ENCODE data around the gene ETFBKMT. TPM values are rescaled to one million over a fixed set of nuclear protein-coding genes. Genes with fewer than 3 reads are reported as not detected.
"Not testable (repeated sequence)": the region's sequence is repeated elsewhere in the genome, so short reads cannot be mapped to it uniquely, and the experiment has no call there.

ETFBKMT gene
- total RNA-seq, 1 experiment from 2014 or later = 2.0 TPM

GRCh38 chr12:31687101-31687527 lies 27.6 kb downstream of the ETFBKMT start:
- Mint-ChIP-seq H3K4me3 (no peak overlapping the region), H3K4me1 (peaks cover 2% of the 10 kb centered on the region; the same call in 1 of the 2 replicates), H3K27me3 (ENCODE audit: low read depth) (no peaks in the 10 kb centered on the region), H3K36me3 (peaks cover 54% of the 10 kb centered on the region), H3K27ac (no peak overlapping the region), H3K9me3 (peaks cover 35% of the 10 kb centered on the region)
- ChIA-PET POLR2A (no interaction called here), CTCF (no interaction called here)
- DNase-seq (ENCODE audit: low spot score) = no peak
- TF ChIP-seq E2F1 (CRISPR knock-in tag; IDR thresholded peaks at IDR 0.05) (no peak), MXD4 (CRISPR knock-in tag; IDR thresholded peaks at IDR 0.05; ENCODE audit: borderline replicate concordance) (no peak), ZNF317 (CRISPR knock-in tag; IDR thresholded peaks at IDR 0.05; ENCODE audit: borderline replicate concordance, low read depth) (no peak), NFYB (CRISPR knock-in tag; conservative IDR thresholded peaks at IDR 0.05; ENCODE audit: low read depth) (no peak), NR3C1 (CRISPR knock-in tag; conservative IDR thresholded peaks at IDR 0.05; ENCODE audit: low read depth) (no peak)
- ATAC-seq = no peak

GRCh38 chr12:31689921-31690320 lies 30.4 kb downstream of the ETFBKMT start:
- CTCF ChIA-PET; H3K4me3 Mint-ChIP-seq; DNase-seq (ENCODE audit: low spot score); POLR2A ChIA-PET; ATAC-seq; H3K4me1 Mint-ChIP-seq; H3K27me3 Mint-ChIP-seq (ENCODE audit: low read depth); H3K27ac Mint-ChIP-seq: not testable (repeated sequence)
- peaks cover 31% of the 10 kb centered on the region for H3K36me3 Mint-ChIP-seq
- peaks cover 16% of the 10 kb centered on the region for H3K9me3 Mint-ChIP-seq

GRCh38 chr12:31702047-31702446 lies 42.6 kb downstream of the ETFBKMT start:
- Mint-ChIP-seq H3K4me1 (no peaks in the 10 kb centered on the region), H3K36me3 (peaks cover 10% of the 10 kb centered on the region), H3K27me3 (ENCODE audit: low read depth) (no peaks in the 10 kb centered on the region), H3K9me3 (peaks cover 4% of the 10 kb centered on the region; the same call in 1 of the 2 replicates), H3K27ac (no peak overlapping the region), H3K4me3 (no peak overlapping the region)
- no peak for DNase-seq (ENCODE audit: low spot score)
- ChIA-PET CTCF (interaction anchor here (0.6 to 1.3 kb wide), 10 partner anchors 9 to 162 kb away, joined by 3 to 7 read pairs (median 3); partner anchors contain the start of gene AMN1), POLR2A (interaction anchor here (0.6 kb wide), 1 partner anchor 160 kb away, joined by 3 read pairs; no protein-coding TSS in a partner anchor)
- ATAC-seq = peak; percentile 56
- TF ChIP-seq PREB (CRISPR knock-in tag; IDR thresholded peaks at IDR 0.05; ENCODE audit: borderline replicate concordance) (no peak), NR3C1 (CRISPR knock-in tag; conservative IDR thresholded peaks at IDR 0.05; ENCODE audit: low read depth) (no peak), ZNF317 (CRISPR knock-in tag; IDR thresholded peaks at IDR 0.05; ENCODE audit: borderline replicate concordance, low read depth) (no peak), RORB (CRISPR knock-in tag; IDR thresholded peaks at IDR 0.05) (no peak), NR2C2 (CRISPR knock-in tag; IDR thresholded peaks at IDR 0.05) (no peak), FOXP4 (CRISPR knock-in tag; IDR thresholded peaks at IDR 0.05) (no peak), ZNF281 (CRISPR knock-in tag; IDR thresholded peaks at IDR 0.05) (no peak), ZNF425 (CRISPR knock-in tag; conservative IDR thresholded peaks at IDR 0.05) (no peak), ZNF219 (CRISPR knock-in tag; IDR thresholded peaks at IDR 0.05; ENCODE audit: borderline replicate concordance) (no peak), ZNF138 (CRISPR knock-in tag; conservative IDR thresholded peaks at IDR 0.05) (no peak), E2F5 (CRISPR knock-in tag; IDR thresholded peaks at IDR 0.05) (no peak), SMAD4 (CRISPR knock-in tag; IDR thresholded peaks at IDR 0.05) (no peak), USF2 (CRISPR knock-in tag; IDR thresholded peaks at IDR 0.05) (no peak)

All from WTC11 (cell line).